ENCODE measurements around the gene ITSN2. TPM values are rescaled to one million over a fixed set of nuclear protein-coding genes. Genes with fewer than 3 reads are reported as not detected.

ITSN2 gene
- total and polyA plus RNA-seq, 2 of the 8 experiments (the other 6 are each of a cell fraction or from before 2014, with no cell fraction given), result 9.3 to 17.0 TPM

GRCh38 chr2:24353973-24354372, 6.4 kb downstream of the ITSN2 start:
- 94% methylated on average over 1 of the region's 1 CpG; no CpG with 5 or more reads in 1 of the 2 experiments for WGBS, 2 experiments (ENCODE audit: extremely low coverage in 1 of 2, insufficient coverage in 1 of 2, insufficient read length in 1 of 2, insufficient replicate concordance in 2 of 2, low coverage in 1 of 2, low lambda C conversion rate in 2 of 2, missing lambda C conversion rate in 1 of 2)
- POLR2A ChIA-PET (ENCODE audit: partially characterized antibody), result no interaction called here
- no peak overlapping the region for H3K4me2 ChIP-seq (ENCODE audit: insufficient read depth in 1 of 2, low read depth in 2 of 2, low read length in 2 of 2)

More at GRCh38 chr2:24353973-24354372, 6.4 kb downstream of the ITSN2 start:
- H3K79me2 ChIP-seq (ENCODE audit: control insufficient read depth in 1 of 2, insufficient read depth in 2 of 2, low read length in 2 of 2), result no peaks in the 10 kb centered on the region; a peak in 1 of 4 replicates
- H4K8ac ChIP-seq (ENCODE audit: extremely low read depth, insufficient read depth, low read length), result no peak overlapping the region
- no peaks in the 10 kb centered on the region for H3K4me1 ChIP-seq (replicated peaks in 1 of 4; ENCODE audit: control insufficient read depth in 3 of 4, insufficient read depth in 4 of 4, low read length in 3 of 4)
- TF ChIP-seq POU5F1 (IDR thresholded peaks at IDR 0.05; ENCODE audit: low read depth, low read length), result no peak
- no peak for TF ChIP-seq JUN (IDR thresholded peaks at IDR 0.05; ENCODE audit: low read depth, low read length)
- no peak for TF ChIP-seq BCL11A (IDR thresholded peaks at IDR 0.05; ENCODE audit: low read depth in 2 of 2, low read length in 2 of 2)
- TF ChIP-seq TBP (IDR thresholded peaks at IDR 0.05; ENCODE audit: low read depth, low read length), result no peak
- no peak overlapping the region for H3K23ac ChIP-seq (ENCODE audit: insufficient read length)
- no peak overlapping the region for H3K27ac ChIP-seq (ENCODE audit: low read depth, low read length)
- no peaks in the 10 kb centered on the region for H3K9me3 ChIP-seq (ENCODE audit: insufficient read depth in 2 of 2, low read depth in 1 of 2, low read length in 1 of 2)
- no peaks in the 10 kb centered on the region for H3K79me1 ChIP-seq (ENCODE audit: low read depth, low read length)
- no peak overlapping the region for H2AFZ ChIP-seq (ENCODE audit: low read length)
- H3K4me3 ChIP-seq (ENCODE audit: extremely low read depth in 1 of 4, insufficient read depth in 2 of 4, low read depth in 3 of 4, low read length in 4 of 4), result no peak overlapping the region
- H3K27me3 ChIP-seq (replicated peaks in 1 of 4; ENCODE audit: control insufficient read depth in 3 of 4, extremely low read depth in 1 of 4, insufficient read depth in 3 of 4, low read length in 3 of 4), result no peaks in the 10 kb centered on the region
- H4K5ac ChIP-seq (ENCODE audit: insufficient read length, low read depth, low read length), result no peak overlapping the region
- no peak overlapping the region for H3K4ac ChIP-seq (replicated peaks; ENCODE audit: insufficient read length, low read depth, low read length)
- H2BK120ac ChIP-seq (replicated peaks; ENCODE audit: low read depth, low read length), result no peak overlapping the region
- H2BK15ac ChIP-seq (ENCODE audit: low read length), result no peak overlapping the region
- no peak overlapping the region for H4K91ac ChIP-seq (replicated peaks; ENCODE audit: insufficient read length, low read length)
- H3K14ac ChIP-seq (ENCODE audit: insufficient read length), result no peak overlapping the region
- CTCF ChIA-PET (ENCODE audit: partially characterized antibody), result no interaction called here
- no peak overlapping the region for H2AK5ac ChIP-seq (ENCODE audit: low read depth, low read length)
- H2BK20ac ChIP-seq (ENCODE audit: low read length), result no peak overlapping the region
- H3K23me2 ChIP-seq (ENCODE audit: low read depth, low read length), result no peaks in the 10 kb centered on the region
- no peak overlapping the region for H2BK12ac ChIP-seq (ENCODE audit: low read depth, low read length)
- H3K18ac ChIP-seq (ENCODE audit: extremely low read depth, low read length), result no peak overlapping the region
- H2BK5ac ChIP-seq (ENCODE audit: low read depth, low read length), result no peak overlapping the region
- no peaks in the 10 kb centered on the region for H3K36me3 ChIP-seq (ENCODE audit: control insufficient read depth in 2 of 4, insufficient read depth in 4 of 4, low read length in 3 of 4)
- H3K9ac ChIP-seq (replicated peaks in 1 of 4; ENCODE audit: extremely low read depth in 1 of 4, low read depth in 3 of 4, low read length in 3 of 4), result no peak overlapping the region
- DNase-seq (ENCODE audit: low read depth in 1 of 2, low spot score in 2 of 2) (no peak), FAIRE-seq (no peak)
- H4K20me1 ChIP-seq (replicated peaks in 1 of 2; ENCODE audit: control insufficient read depth in 1 of 2, insufficient read depth in 2 of 2, low read length in 2 of 2), result no peaks in the 10 kb centered on the region
- H3K56ac ChIP-seq (replicated peaks; ENCODE audit: insufficient read length, low read depth, low read length), result no peak overlapping the region

Measured in H1 (cell line).